H1 (cell line): Measurements from ENCODE around the gene RAPGEF5. TPM values are rescaled to one million over a fixed set of nuclear protein-coding genes. Genes with fewer than 3 reads are reported as not detected.

Experiments
- CTCF ChIA-PET: fragments of 300-600 bp; sonication (Branson Sonifier 250); formaldehyde crosslinking; loops from one replicate; lab custom pipeline; 2021; ENCODE audit not compliant: partially characterized antibody; lab: Charles Lee
- POLR2A ChIA-PET: fragments of 300-600 bp; sonication (Branson Sonifier 250); formaldehyde crosslinking; loops from one replicate; lab custom pipeline; 2021; ENCODE audit warnings: inconsistent platforms; ENCODE audit not compliant: partially characterized antibody; lab: Charles Lee
- DNase-seq, 2 experiments: peaks; one replicate each; pipeline versions ENCODE4 v3.0.0 to v3.0.0-alpha.2; 2010 to 2022; ENCODE audit warnings: low spot score in 2 of 2, low read depth in 1 of 2, mixed read lengths in 1 of 2
- FAIRE-seq: peaks from 2 replicates; lab custom pipeline; 2011; peaks lifted over from hg19 to GRCh38; lab: Jason Lieb, UNC
- H2AFZ ChIP-seq: 2 replicates; pipeline ENCODE4 v1.8.1; 2012; ENCODE audit warnings: low read length, inconsistent platforms
- H2AK5ac ChIP-seq: 2 replicates; pipeline ENCODE4 v1.6.1; 2013; ENCODE audit warnings: low read depth, low read length
- H2BK120ac ChIP-seq: replicated peaks from 2 replicates; pipeline ENCODE3; 2013; ENCODE audit warnings: low read depth, low read length, inconsistent platforms
- H2BK12ac ChIP-seq: 2 replicates; pipeline ENCODE4 v1.6.1; 2013; ENCODE audit warnings: low read depth, low read length
- H2BK15ac ChIP-seq: 2 replicates; pipeline ENCODE4 v1.6.1; 2013; ENCODE audit warnings: low read length
- H2BK20ac ChIP-seq: 2 replicates; pipeline ENCODE4 v1.6.1; 2013; ENCODE audit warnings: low read length
- H2BK5ac ChIP-seq: 2 replicates; pipeline ENCODE4 v1.6.1; 2013; ENCODE audit warnings: low read depth, low read length
- H3K14ac ChIP-seq: 2 replicates; pipeline ENCODE4 v1.6.1; 2013; ENCODE audit warnings: inconsistent platforms; ENCODE audit not compliant: insufficient read length
- H3K18ac ChIP-seq: 2 replicates; pipeline ENCODE4 v1.6.1; 2013; ENCODE audit warnings: low read length; ENCODE audit errors: extremely low read depth
- H3K23ac ChIP-seq: 2 replicates; pipeline ENCODE4 v1.6.1; 2013; ENCODE audit warnings: inconsistent platforms; ENCODE audit not compliant: insufficient read length
- H3K23me2 ChIP-seq: 2 replicates; pipeline ENCODE4 v1.6.1; 2013; ENCODE audit warnings: low read depth, low read length
- H3K27ac ChIP-seq: 2 replicates; pipeline ENCODE4 v1.6.1; 2011; ENCODE audit warnings: low read depth, low read length, inconsistent platforms
- H3K27me3 ChIP-seq, 4 experiments: replicated peaks in 1 of 4; 1 replicate in 1 of 4; 2 replicates in 3 of 4; pipeline versions ENCODE4 v1.6.1 to v1.8.1; 2011 to 2013; ENCODE audit warnings: low read length in 3 of 4, mild to moderate bottlenecking in 3 of 4, inconsistent platforms in 2 of 4, mixed read lengths in 2 of 4, moderate library complexity in 1 of 4; ENCODE audit not compliant: control insufficient read depth in 3 of 4, insufficient read depth in 3 of 4; ENCODE audit errors: extremely low read depth in 1 of 4
- H3K36me3 ChIP-seq, 4 experiments: 2 replicates each; pipeline versions ENCODE4 v1.6.1 to v1.8.1; 2011 to 2013; ENCODE audit warnings: mild to moderate bottlenecking in 4 of 4, low read length in 3 of 4, moderate library complexity in 2 of 4, control low read depth in 1 of 4, inconsistent platforms in 1 of 4; ENCODE audit not compliant: insufficient read depth in 4 of 4, control insufficient read depth in 2 of 4
- H3K4ac ChIP-seq: replicated peaks from 2 replicates; pipeline ENCODE3; 2013; ENCODE audit warnings: low read length, low read depth, mixed read lengths, inconsistent platforms; ENCODE audit not compliant: insufficient read length
- H3K4me1 ChIP-seq, 4 experiments: replicated peaks in 1 of 4; 1 replicate in 1 of 4; 2 replicates in 3 of 4; pipeline versions ENCODE4 v1.6.1 to v1.8.1; 2011 to 2013; ENCODE audit warnings: low read length in 3 of 4, inconsistent platforms in 2 of 4, mixed read lengths in 1 of 4; ENCODE audit not compliant: insufficient read depth in 4 of 4, control insufficient read depth in 3 of 4
- H3K4me2 ChIP-seq, 2 experiments: 2 replicates each; pipeline versions ENCODE4 v1.6.1 to v1.8.1; 2011 to 2013; ENCODE audit warnings: low read depth in 2 of 2, low read length in 2 of 2, control low read depth in 1 of 2, inconsistent platforms in 1 of 2, mild to moderate bottlenecking in 1 of 2; ENCODE audit not compliant: insufficient read depth in 1 of 2
- H3K4me3 ChIP-seq, 4 experiments: fragments of 200-600, 300-600 bp in 1 of 4; sonication (generic), shearing (Covaris generic), sonication (Bioruptor Twin) in 1 of 4; 2 replicates each; pipeline versions ENCODE4 v1.5.1 to v1.8.1; 2011 to 2016; ENCODE audit warnings: low read length in 4 of 4, low read depth in 3 of 4, control low read depth in 2 of 4, inconsistent platforms in 2 of 4, mild to moderate bottlenecking in 2 of 4, mixed read lengths in 1 of 4, moderate library complexity in 1 of 4; ENCODE audit not compliant: insufficient read depth in 2 of 4; ENCODE audit errors: extremely low read depth in 1 of 4
- H3K56ac ChIP-seq: replicated peaks from 2 replicates; pipeline ENCODE3; 2013; ENCODE audit warnings: low read depth, mild to moderate bottlenecking, mixed read lengths, low read length, inconsistent platforms; ENCODE audit not compliant: insufficient read length
- H3K79me1 ChIP-seq: 2 replicates; pipeline ENCODE4 v1.6.1; 2013; ENCODE audit warnings: low read depth, low read length, control low read depth
- H3K79me2 ChIP-seq, 2 experiments: 2 replicates each; pipeline versions ENCODE4 v1.6.1 to v1.8.1; 2012 to 2013; ENCODE audit warnings: low read length in 2 of 2, mild to moderate bottlenecking in 2 of 2, inconsistent platforms in 1 of 2; ENCODE audit not compliant: insufficient read depth in 2 of 2, control insufficient read depth in 1 of 2
- H3K9ac ChIP-seq, 4 experiments: replicated peaks in 1 of 4; 1 replicate in 1 of 4; 2 replicates in 3 of 4; pipeline versions ENCODE4 v1.6.1 to v1.8.1; 2011 to 2013; ENCODE audit warnings: low read depth in 3 of 4, low read length in 3 of 4, control low read depth in 2 of 4, mild to moderate bottlenecking in 2 of 4, moderate library complexity in 2 of 4, inconsistent platforms in 1 of 4; ENCODE audit errors: extremely low read depth in 1 of 4
- H3K9me3 ChIP-seq, 2 experiments: 2 replicates each; pipeline versions ENCODE4 v1.6.1 to v1.8.1; 2012 to 2013; ENCODE audit warnings: mild to moderate bottlenecking in 2 of 2, moderate library complexity in 2 of 2, control low read depth in 1 of 2, inconsistent platforms in 1 of 2, low read depth in 1 of 2, low read length in 1 of 2, mixed read lengths in 1 of 2; ENCODE audit not compliant: insufficient read depth in 2 of 2
- H4K20me1 ChIP-seq, 2 experiments: replicated peaks in 1 of 2; 2 replicates each; pipeline versions ENCODE3 to v1.8.1; 2011 to 2013; ENCODE audit warnings: inconsistent platforms in 2 of 2, low read length in 2 of 2, mild to moderate bottlenecking in 1 of 2; ENCODE audit not compliant: insufficient read depth in 2 of 2, control insufficient read depth in 1 of 2
- H4K5ac ChIP-seq: 2 replicates; pipeline ENCODE4 v1.6.1; 2013; ENCODE audit warnings: low read length, low read depth, mixed read lengths, inconsistent platforms; ENCODE audit not compliant: insufficient read length
- H4K8ac ChIP-seq: 2 replicates; pipeline ENCODE4 v1.8.0; 2013; ENCODE audit warnings: mild to moderate bottlenecking, moderate library complexity, low read length, inconsistent platforms; ENCODE audit not compliant: insufficient read depth; ENCODE audit errors: extremely low read depth
- H4K91ac ChIP-seq: replicated peaks from 2 replicates; pipeline ENCODE3; 2013; ENCODE audit warnings: low read length, mixed read lengths, inconsistent platforms; ENCODE audit not compliant: insufficient read length
- E2F6 ChIP-seq: IDR thresholded peaks from 2 replicates; pipeline ENCODE4 v1.6.1; 2012; ENCODE audit warnings: inconsistent platforms
- JUN ChIP-seq: IDR thresholded peaks from 2 replicates; pipeline ENCODE4 v1.6.1; 2011; ENCODE audit warnings: low read depth, mild to moderate bottlenecking, improper control_type of control experiment, low read length
- KDM1A ChIP-seq: fragments of 200-600, 300-600 bp; sonication (generic); IDR thresholded peaks from 2 replicates; pipeline ENCODE4 v1.7.1; 2016; ENCODE audit warnings: mild to moderate bottlenecking, low read length, borderline replicate concordance
- SP2 ChIP-seq: IDR thresholded peaks from 2 replicates; pipeline ENCODE4 v1.6.1; 2012; ENCODE audit warnings: mild to moderate bottlenecking, low read length, inconsistent platforms
- SP4 ChIP-seq: IDR thresholded peaks from 2 replicates; pipeline ENCODE4 v1.6.1; 2012; ENCODE audit warnings: low read length, inconsistent platforms
- WGBS, 2 experiments: shearing (Covaris generic) in 1 of 2; methylation state at CpG; one replicate each; pipeline versions ENCODE4 v1.1.6 to v1.1.7; 2013 to 2015; ENCODE audit warnings: low lambda C conversion rate in 2 of 2, mixed read lengths in 2 of 2, inconsistent platforms in 1 of 2, low coverage in 1 of 2, missing lambda C conversion rate in 1 of 2; ENCODE audit not compliant: insufficient replicate concordance in 2 of 2, insufficient coverage in 1 of 2, insufficient read length in 1 of 2; ENCODE audit errors: extremely low coverage in 1 of 2, missing lambda C conversion rate in 1 of 2; 5-methylcytosine and 5-hydroxymethylcytosine counted together
- polyA plus RNA-seq, 7 experiments: library from polyadenylated mRNA; depleted of rRNA in 3 of 7; stranded (reverse) in 5 of 7; unstranded in 2 of 7; fragments of >200 nt in 5 of 7; fragments of 200-250 nt in 2 of 7; gene quantifications; 1 replicate in 5 of 7; 2 replicates in 1 of 7; 4 replicates in 1 of 7; pipeline versions ENCODE4 v1.2.1 to v1.2.3, GENCODE V29; 2011 to 2013; ENCODE audit warnings: missing spikeins in 2 of 7, mixed read lengths in 2 of 7
- total RNA-seq: library from RNA; stranded (reverse); fragmentation: NEBNext Ultra II Directional; extraction: Animal tissue kit (Norgen Biotek cat#: 25700); gene quantifications from 2 replicates; pipeline ENCODE4 v1.2.1, GENCODE V29; 2021

RAPGEF5 gene
- total and polyA plus RNA-seq, 2 of the 8 experiments (the other 6 are each of a cell fraction or from before 2014, with no cell fraction given): 4.4 to 22.9 TPM

- DNase-seq: no peak
These were observed 227.8 kb downstream of the RAPGEF5 start for GRCh38 chr7:22129166-22129565.

More at GRCh38 chr7:22129166-22129565, 227.8 kb downstream of the RAPGEF5 start:
- Histone ChIP-seq H4K91ac (no peak overlapping the region), H4K20me1 (peaks cover 0 to 2% of the 10 kb centered on the region in 2 experiments), H2BK15ac (no peak overlapping the region), H2BK20ac (no peak overlapping the region), H3K9ac (no peak overlapping the region), H3K79me2 (no peaks in the 10 kb centered on the region), H3K14ac (no peak overlapping the region), H3K18ac (no peak overlapping the region), H3K79me1 (no peaks in the 10 kb centered on the region), H3K56ac (no peak overlapping the region), H3K36me3 (peaks cover 0 to 8% (median 2%) of the 10 kb centered on the region in 4 experiments; a peak in 3 of 8 replicates), H3K4ac (no peak overlapping the region)
- ChIA-PET CTCF (interaction anchor here (0.6 to 2.7 kb wide), 4 partner anchors 18 to 323 kb away, joined by 3 to 21 read pairs (median 4); no protein-coding TSS in a partner anchor), POLR2A (no interaction called here)
- no peak for FAIRE-seq
- no peak for TF ChIP-seq KDM1A
- no peak for TF ChIP-seq SP4
- no peak for TF ChIP-seq SP2
- TF ChIP-seq JUN: no peak
- no peak for TF ChIP-seq E2F6
- TF ChIP-seq, all 59 proteins: peak for 0
- H3K4me3 ChIP-seq: no peak overlapping the region
- no peaks in the 10 kb centered on the region for H3K23me2 ChIP-seq
- H2BK5ac ChIP-seq: no peak overlapping the region
- H3K4me2 ChIP-seq: no peak overlapping the region
- peaks cover 0 to 2% (median 0%) of the 10 kb centered on the region in 4 experiments; a peak in 2 of 7 replicates for H3K4me1 ChIP-seq
- no peaks in the 10 kb centered on the region for H3K9me3 ChIP-seq
- H3K27me3 ChIP-seq: no peaks in the 10 kb centered on the region
- no peak overlapping the region for H2AK5ac ChIP-seq
- no peak overlapping the region for H2BK12ac ChIP-seq
- H2AFZ ChIP-seq: no peak overlapping the region
- no peak overlapping the region for H3K23ac ChIP-seq
- no peak overlapping the region for H2BK120ac ChIP-seq
- H4K5ac ChIP-seq: no peak overlapping the region
- WGBS, 2 experiments: 74% methylated on average over 6 of the region's 6 CpGs; no CpG with 5 or more reads in 1 of the 2 experiments
- H4K8ac ChIP-seq: no peak overlapping the region
- no peak overlapping the region for H3K27ac ChIP-seq
